ENCODE data around the gene RFX7.

RFX7 gene

DNA sequence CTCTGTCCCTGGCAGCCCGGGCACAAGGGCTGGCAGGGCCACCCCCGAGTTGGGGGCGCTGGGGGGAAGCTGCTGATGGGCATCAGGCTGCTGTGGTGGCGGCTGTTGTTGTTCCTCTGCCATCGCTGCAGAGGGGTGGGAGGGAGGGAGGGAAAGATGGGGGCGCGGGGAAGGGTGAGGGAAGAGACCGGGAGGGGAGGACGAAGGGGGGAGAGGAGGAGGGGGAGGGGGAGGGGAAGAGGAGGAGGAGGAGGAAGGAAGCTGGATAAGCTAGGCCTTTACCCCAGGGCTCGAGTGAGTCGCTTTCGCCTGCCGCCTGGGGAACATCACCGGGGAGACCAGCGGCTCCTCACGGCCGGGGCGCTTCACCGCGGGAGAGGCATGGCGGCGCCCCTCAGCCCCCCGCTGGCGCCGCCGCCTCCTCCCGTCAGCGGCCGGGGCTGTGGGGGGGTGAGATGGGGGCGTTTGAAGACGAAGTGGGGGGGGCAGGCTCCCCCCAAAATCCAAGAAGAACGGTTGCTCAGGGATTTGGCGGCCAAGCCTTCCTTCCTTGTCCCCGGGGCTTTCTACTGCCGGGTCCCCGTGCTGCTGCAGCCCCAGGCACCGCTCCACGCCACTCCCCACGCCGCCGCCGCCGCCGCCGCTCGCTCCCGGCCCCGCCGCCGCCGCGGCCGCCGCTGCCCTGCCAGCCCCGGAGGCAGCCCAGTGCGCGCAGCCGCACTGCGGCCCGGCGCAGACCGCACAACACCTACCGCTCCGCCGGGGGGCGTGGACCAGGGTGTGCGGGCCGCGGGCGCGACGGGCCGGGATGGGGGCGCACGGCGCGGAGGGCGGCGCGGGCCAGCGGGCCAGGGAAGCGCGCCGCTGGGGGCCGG, at the start of gene RFX7:
TSS of gene RFX7 (minus strand) at position 717 of the 875 bp plus-strand sequence. CDS start at position 123, 594 bp downstream.
- DNase-seq (ENCODE audit: low spot score), result peak; percentile 78
- in situ Hi-C loops (cut with MboI; ENCODE audit: low sequenced_read_pairs, unreplicated experiment), result loop anchor here (10.0 kb wide), 1 partner anchor 121 kb away; the partner anchor contains the start of gene TEX9
- TF ChIP-seq, protein P1, sequence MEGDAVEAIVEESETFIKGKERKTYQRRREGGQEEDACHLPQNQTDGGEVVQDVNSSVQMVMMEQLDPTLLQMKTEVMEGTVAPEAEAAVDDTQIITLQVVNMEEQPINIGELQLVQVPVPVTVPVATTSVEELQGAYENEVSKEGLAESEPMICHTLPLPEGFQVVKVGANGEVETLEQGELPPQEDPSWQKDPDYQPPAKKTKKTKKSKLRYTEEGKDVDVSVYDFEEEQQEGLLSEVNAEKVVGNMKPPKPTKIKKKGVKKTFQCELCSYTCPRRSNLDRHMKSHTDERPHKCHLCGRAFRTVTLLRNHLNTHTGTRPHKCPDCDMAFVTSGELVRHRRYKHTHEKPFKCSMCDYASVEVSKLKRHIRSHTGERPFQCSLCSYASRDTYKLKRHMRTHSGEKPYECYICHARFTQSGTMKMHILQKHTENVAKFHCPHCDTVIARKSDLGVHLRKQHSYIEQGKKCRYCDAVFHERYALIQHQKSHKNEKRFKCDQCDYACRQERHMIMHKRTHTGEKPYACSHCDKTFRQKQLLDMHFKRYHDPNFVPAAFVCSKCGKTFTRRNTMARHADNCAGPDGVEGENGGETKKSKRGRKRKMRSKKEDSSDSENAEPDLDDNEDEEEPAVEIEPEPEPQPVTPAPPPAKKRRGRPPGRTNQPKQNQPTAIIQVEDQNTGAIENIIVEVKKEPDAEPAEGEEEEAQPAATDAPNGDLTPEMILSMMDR (IDR thresholded peaks at IDR 0.05; ENCODE audit: borderline replicate concordance, control extremely low read depth, extremely low read depth, insufficient read depth, missing control alignments), result peak; percentile 25

GRCh38 chr15:56292546-56293316, 49.1 kb upstream of the RFX7 start:
- no peak for DNase-seq (ENCODE audit: low spot score)
- TF ChIP-seq, protein P1 (IDR thresholded peaks at IDR 0.05; ENCODE audit: borderline replicate concordance, control extremely low read depth, extremely low read depth, insufficient read depth, missing control alignments), result no peak
- in situ Hi-C loops (cut with MboI; ENCODE audit: low sequenced_read_pairs, unreplicated experiment), result no loop called here

DNA sequence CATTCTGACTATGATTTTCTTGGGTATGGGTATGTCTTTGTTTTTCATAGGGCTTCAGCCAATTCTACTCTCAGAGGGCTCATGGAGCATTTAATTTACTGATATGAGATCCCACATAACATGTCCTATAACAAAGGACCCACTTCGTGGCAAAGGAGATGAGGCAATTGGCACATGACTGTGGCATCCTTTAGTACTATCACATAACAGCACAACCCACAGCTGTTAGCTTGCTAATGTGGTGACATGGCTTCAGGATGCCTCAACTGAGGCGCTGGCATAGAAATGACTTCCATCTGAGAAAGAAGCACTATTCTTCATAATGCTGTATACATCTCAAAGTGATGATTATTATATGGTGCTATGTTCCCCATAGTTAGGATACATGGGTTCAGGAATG, 48.1 kb upstream of the RFX7 start:
- no peak for DNase-seq (ENCODE audit: low spot score)
- TF ChIP-seq, protein P1 (IDR thresholded peaks at IDR 0.05; ENCODE audit: borderline replicate concordance, control extremely low read depth, extremely low read depth, insufficient read depth, missing control alignments), result no peak
- in situ Hi-C loops (cut with MboI; ENCODE audit: low sequenced_read_pairs, unreplicated experiment), result no loop called here

DNA sequence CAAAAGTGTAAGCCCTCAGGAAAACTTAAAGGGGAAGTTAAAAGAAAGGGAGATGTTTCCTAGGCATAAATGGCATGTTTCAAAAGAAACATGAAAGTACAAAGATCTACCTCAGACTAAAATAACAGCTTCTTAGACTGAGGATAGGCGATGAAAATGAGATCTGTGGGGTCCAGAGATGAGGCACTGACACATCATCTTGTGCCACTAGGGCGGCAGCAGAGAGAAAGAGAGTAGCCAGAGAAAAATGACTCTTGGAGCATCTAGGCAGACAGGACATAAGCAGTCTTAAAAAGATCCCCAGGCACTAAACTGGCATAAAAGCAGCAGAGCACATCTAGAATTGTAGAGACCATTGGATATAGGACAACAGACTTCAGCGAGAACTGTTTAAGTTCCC, 42.5 kb upstream of the RFX7 start:
- TF ChIP-seq, protein P1 (IDR thresholded peaks at IDR 0.05; ENCODE audit: borderline replicate concordance, control extremely low read depth, extremely low read depth, insufficient read depth, missing control alignments), result no peak
- no peak for DNase-seq (ENCODE audit: low spot score)
- in situ Hi-C loops (cut with MboI; ENCODE audit: low sequenced_read_pairs, unreplicated experiment), result no loop called here

- DNase-seq (ENCODE audit: low spot score), result no peak
- TF ChIP-seq, protein P1 (IDR thresholded peaks at IDR 0.05; ENCODE audit: borderline replicate concordance, control extremely low read depth, extremely low read depth, insufficient read depth, missing control alignments), result no peak
- in situ Hi-C loops (cut with MboI; ENCODE audit: low sequenced_read_pairs, unreplicated experiment), result no loop called here
These were observed 37.5 kb upstream of the RFX7 start for GRCh38 chr15:56281145-56281544.

GRCh38 chr15:56273724-56274123, 30.0 kb upstream of the RFX7 start:
- DNase-seq (ENCODE audit: low spot score), result no peak
- TF ChIP-seq, protein P1 (IDR thresholded peaks at IDR 0.05; ENCODE audit: borderline replicate concordance, control extremely low read depth, extremely low read depth, insufficient read depth, missing control alignments), result no peak
- in situ Hi-C loops (cut with MboI; ENCODE audit: low sequenced_read_pairs, unreplicated experiment), result no loop called here
